GM19328 (cell line): ENCODE data around the gene PPP1R9A.

Source experiments
- ATAC-seq: cut with Tn5 transposase; IDR thresholded peaks from one replicate; pipeline ENCODE4 v1.9.1; 2021; ENCODE audit warnings: mild to moderate bottlenecking, moderate library complexity; ENCODE audit not compliant: unreplicated experiment

PPP1R9A gene

GRCh38 chr7:95190515-95190914 is 283.1 kb downstream of the PPP1R9A start:
- no peak for ATAC-seq

DNA sequence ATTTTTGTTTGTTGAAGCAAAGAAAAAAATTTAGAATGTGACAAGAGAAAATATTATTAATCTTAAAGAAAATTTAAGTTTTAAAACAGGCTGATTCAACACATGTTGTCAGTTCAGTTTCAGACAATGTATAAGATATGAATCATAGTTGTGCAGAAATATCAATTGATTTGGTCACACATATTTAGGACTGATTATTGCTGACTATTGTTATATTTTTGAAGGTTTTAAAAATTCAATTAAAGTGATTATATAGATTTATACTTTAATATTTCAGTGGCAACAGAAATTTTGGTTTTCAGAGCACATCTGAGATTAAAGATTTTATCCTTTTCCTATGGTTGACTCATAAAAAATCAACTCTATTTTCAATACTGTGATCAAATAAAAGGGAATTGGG is 284.4 kb downstream of the PPP1R9A start:
- no peak for ATAC-seq

DNA sequence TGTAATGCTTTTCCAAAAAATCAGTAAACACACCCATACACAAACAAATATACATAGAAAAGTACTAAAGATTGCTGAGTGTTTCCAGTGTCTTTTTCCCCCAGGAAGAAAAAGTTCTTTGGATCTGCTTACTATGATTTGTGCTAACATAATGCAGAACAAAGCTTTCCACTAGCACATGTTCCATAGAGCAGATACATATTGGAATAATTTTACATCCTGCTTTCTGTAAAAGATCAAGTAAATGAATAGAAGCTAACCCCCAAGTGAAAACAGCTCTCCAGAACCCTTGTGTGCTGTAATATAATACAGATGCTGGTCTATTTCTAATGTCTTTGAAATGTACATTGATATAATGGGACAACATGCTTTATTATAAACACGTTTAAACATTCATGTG is 291.5 kb downstream of the PPP1R9A start:
- ATAC-seq = no peak

DNA sequence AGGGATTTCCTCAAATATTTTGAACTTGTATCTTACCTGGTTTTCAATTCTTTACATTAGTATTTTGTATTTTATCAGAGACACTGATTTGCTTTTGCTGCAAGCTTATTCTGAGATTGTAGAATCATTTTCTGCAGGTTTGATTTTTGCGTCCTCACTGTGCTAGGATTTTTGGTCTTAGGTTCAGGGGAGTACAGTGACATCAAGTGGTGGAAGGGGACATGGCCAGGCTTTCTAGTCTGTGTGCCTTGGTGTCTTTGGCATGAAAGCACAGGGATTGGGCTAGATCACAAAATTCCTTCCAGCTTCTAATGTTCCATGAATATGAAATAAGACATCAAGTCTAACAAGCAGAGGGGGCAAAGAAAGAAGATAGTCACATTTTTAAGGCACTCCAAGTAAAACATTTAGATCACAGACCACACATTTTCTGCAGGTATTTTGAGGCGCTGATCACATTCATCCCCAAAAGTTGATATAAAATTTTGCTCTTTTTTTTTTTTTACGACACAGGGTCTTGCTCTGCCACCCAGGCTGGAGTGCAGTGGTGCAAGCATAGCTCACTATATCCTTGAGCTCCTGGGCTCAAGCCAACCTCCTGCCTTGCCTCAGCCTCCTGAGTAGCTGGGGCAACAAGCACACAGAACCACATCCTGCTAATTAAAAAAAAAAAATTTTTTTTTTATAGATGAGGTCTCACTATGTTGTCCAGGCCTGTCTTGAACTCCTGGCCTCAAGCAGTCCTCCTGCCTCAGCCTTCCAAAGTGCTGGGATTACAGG is 292.6 kb downstream of the PPP1R9A start:
- no peak for ATAC-seq

- ATAC-seq = no peak
Observed at GRCh38 chr7:95200741-95201140, 293.3 kb downstream of the PPP1R9A start.

GRCh38 chr7:95201727-95202126 is 294.3 kb downstream of the PPP1R9A start:
- no peak for ATAC-seq

DNA sequence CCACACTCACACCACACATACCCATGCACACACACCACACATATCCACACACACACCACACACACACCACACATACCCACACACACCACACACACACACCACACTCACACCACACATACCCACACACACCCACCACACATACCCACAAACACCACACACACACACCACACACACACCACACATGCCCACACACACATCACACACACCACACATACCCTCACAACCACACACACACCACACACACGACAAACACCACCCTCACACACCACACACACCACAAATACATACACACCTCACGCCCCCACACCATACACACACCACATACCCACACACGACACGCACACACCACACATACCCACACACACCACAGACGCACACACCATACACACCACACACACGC is 297.2 kb downstream of the PPP1R9A start:
- ATAC-seq = no peak

DNA sequence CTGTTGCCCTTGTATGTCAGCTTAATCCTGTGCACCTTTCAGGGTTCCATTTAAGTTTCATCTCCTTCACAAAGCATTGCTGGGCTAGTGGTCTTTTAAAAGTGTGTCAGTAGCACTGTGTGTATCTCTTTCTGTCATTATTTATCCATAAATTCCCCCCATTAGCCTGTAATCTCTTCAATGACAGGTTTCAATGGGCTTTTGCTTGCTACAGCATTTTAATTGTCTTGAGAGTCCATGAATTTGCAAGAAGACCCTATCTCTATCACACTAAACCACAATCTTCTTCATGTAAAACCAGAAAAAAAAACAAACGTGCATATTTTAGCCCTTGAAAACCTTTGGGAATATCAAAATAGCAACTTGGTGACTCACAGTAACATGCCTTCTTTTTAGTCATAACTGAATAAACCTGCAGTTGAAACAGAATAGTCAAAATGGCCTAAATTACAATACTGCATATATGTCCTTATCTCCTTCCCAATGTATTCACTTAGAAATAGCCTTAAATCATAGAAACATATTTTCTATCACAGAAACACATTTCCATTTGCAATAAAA is 298.4 kb downstream of the PPP1R9A start:
- ATAC-seq = no peak

GRCh38 chr7:95209276-95209675 is 301.9 kb downstream of the PPP1R9A start:
- no peak for ATAC-seq

GRCh38 chr7:95209788-95210187 is 302.4 kb downstream of the PPP1R9A start:
- ATAC-seq = no peak

- no peak for ATAC-seq
Observed at GRCh38 chr7:95213148-95213547, 305.8 kb downstream of the PPP1R9A start.

- ATAC-seq = no peak
Observed at GRCh38 chr7:95213809-95214492, 306.6 kb downstream of the PPP1R9A start.

DNA sequence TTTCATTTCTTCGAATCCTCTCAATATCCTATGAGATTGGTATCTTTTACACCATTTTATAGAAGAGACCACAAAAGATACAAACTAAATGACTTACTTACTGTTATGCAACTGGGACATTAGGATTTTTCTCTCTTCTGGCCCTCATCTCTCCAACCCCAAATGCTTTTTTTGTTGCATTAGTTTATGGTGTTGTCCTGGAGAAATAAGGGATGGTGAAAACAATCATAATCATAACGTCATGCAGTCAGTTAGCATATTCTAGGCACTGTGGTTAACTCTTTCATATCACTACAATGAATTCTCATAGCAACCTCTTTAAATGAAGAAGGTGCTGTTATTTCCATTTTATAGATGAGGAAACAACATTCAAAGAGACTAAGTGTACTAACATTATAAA is 312.3 kb downstream of the PPP1R9A start:
- no peak for ATAC-seq

DNA sequence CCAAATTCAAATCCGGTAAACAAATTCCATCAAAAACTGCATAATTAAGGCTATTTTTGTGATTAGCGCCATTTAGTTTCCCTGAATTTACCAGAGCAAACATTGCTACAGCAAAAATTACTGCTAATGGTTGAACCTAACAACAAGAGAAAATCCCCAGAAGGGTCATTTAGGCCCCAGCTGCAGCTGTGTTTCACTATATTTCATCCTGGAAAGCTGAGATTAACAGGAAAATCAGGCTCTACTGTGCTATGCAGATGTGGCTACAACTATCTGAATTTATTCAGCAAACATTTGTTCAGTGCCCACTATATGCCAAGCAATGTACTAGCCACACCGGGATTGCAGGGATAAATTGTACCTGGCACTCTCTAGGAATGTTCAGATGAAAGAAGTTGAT is 312.9 kb downstream of the PPP1R9A start:
- ATAC-seq = no peak

GRCh38 chr7:95225301-95225700 is 317.9 kb downstream of the PPP1R9A start:
- no peak for ATAC-seq

DNA sequence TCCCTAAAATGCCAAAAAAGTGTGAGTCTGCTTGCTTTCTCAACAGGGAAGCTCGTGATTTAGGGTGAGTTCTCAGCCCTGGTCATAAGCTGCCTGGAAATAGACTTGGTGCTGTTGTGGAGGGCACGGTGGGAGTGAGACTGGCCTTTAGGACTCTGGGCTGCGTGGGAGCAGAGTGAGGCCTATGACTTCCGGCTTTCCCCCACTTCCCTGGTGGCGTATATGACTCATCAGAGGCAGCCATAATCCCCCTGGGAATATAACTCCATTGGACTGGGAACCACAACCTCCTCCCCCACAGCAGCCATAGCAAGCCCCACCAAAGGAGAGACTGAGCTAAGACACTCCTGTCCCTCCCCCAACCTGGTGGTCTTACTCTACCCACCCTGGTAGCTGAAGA is 321.9 kb downstream of the PPP1R9A start:
- no peak for ATAC-seq

- ATAC-seq = no peak
Observed at GRCh38 chr7:95238252-95238943, 331.0 kb downstream of the PPP1R9A start.

DNA sequence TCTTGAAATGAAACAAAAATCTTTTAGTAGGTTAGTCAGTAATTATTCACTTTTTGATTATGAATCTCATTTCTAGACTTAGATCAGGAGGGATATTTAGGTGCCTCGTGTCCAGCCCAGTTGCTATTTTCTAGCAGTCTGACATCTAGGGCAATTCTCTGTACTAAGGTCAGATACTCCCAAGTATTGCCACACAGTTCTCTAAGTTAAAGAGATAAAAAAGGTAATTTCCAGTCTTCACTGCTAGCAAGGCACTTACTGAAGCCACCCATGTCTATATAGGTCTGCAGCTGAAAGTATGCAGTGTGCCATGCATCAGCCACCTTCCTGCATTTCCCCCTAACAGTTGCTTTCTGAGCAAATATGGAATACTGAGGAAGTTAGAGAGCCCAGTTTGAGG is 333.5 kb downstream of the PPP1R9A start:
- ATAC-seq = no peak

DNA sequence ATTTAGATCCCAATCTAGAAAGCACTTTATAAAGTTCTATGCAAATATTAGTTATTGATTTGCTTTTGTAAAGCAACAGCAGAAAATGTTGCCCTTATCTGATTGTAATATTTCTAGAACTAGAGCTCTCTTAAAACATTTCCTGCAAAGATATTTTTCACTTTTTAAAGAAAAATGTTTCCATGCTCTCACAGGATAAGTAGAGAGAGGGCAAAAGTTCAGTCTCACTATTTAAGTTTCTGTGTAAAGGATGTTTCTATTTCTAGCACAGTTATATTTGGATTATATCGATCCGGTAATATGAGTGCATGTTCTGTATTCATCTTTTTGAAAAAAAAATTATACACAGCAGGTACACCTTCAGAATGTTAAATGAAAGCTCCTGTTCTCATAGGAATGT is 334.9 kb downstream of the PPP1R9A start:
- ATAC-seq = no peak

DNA sequence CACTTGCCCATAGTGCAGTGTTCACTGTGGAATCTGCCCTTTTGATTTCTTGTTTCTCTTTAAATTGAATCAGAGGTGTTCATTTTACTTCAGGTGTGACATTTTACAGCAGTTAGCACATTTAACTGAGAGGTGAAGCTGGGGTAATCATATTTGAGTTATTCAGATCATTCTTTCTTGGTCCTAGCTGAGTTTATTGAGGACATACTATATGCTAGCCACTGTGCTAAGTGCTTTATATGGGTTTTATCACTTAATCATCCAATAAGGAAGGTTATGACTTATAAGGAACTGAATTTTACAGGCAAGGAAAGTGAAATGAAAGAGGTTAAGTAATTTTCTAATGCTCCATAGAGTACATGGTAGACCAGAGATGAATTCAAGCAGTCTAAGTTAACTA is 337.2 kb downstream of the PPP1R9A start:
- ATAC-seq = no peak

DNA sequence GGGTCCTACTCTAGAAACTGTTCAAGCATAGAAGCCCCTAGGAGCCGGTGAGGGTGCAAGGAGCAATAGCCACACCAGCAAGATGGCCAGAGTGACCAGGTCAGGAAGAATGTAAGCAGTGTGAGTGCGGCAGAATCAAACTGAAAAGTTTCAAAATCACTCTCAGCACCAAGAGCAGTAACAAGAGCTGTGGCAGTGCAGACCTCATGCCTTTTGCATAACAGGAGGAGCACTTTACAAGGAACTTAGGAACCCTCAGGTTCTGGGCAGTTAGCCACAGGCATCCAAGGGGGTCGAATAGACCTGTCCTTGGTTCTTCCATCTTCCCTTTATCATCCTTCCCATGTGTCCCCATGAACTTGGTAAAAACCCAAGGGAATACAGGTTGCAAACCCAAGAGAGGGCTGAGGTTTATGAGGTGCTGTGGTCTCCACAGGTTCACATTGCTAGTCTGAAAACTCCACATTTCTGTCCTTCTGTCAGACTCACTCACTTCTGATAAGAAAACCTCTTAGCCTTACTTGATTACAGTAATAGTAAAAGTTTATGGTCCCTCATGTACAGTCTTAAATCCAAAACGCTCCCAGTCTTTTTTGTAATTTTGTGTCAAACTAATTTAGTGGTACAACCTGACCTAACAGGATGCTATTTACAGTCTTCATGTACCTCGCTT is 338.6 kb downstream of the PPP1R9A start:
- ATAC-seq = no peak
